HG03060 (cell line): Measurements from ENCODE around the gene PAX4.

Source experiments
- ATAC-seq: cut with Tn5 transposase; IDR thresholded peaks from one replicate; pipeline ENCODE4 v1.9.1; 2021; ENCODE audit warnings: low read depth, moderate number of reproducible peaks; ENCODE audit not compliant: unreplicated experiment

The PAX4 gene, protein sequence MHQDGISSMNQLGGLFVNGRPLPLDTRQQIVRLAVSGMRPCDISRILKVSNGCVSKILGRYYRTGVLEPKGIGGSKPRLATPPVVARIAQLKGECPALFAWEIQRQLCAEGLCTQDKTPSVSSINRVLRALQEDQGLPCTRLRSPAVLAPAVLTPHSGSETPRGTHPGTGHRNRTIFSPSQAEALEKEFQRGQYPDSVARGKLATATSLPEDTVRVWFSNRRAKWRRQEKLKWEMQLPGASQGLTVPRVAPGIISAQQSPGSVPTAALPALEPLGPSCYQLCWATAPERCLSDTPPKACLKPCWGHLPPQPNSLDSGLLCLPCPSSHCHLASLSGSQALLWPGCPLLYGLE

DNA sequence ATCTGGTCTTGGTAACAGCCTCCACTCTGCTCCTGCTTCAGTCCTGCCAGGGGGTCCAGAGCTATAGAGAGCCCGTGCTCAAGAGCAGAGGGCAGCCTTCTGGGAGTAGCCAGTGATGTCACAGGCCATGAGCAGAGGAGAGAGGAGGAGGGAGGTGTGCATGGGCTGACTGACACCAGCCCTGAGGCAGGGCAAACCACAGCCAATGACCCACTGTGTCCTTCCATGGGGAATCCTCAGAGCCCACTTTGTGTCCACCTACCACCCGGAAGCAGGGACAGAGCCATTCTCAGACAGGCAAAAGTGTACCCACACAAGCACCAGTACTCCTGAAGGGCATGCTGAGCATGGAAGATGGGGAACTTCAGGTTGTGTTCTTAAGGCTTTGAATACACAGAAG is at the start of gene PAX4:
TSS of gene PAX4 (minus strand) at position 101 of the 400 bp plus-strand sequence. CDS start 2,214 bp downstream, outside the sequence.
- no peak for ATAC-seq

DNA sequence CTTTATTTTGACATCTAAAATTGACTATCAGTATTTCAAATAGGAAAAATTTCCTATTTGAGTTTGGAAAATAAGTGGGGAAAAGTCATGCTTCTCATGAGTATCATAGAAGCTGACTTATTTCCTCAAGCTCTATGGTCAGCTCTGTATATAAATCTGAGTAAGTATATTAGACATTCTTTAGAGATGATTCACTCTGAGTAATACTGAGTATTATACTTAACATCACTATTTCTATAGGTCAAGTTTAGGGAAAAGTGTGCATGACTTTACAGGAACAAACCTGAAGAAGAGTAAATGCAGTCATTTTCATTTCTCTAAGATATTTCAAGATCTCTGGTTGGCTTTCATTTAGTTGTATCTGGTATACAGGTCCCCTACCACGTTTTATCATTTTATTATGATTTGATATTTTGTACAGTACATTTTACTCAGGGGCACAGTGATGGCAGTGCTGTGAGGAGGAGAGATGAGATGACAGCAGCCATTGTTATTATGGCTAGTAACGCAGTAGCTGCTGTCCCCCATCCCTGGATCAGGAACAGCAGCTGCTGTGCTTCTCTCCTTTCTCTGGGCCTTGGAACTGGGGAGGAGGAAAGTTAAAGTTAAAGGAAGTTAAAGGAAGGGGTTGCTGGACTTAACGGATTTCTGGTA is 49.2 kb upstream of the PAX4 start:
- no peak for ATAC-seq

DNA sequence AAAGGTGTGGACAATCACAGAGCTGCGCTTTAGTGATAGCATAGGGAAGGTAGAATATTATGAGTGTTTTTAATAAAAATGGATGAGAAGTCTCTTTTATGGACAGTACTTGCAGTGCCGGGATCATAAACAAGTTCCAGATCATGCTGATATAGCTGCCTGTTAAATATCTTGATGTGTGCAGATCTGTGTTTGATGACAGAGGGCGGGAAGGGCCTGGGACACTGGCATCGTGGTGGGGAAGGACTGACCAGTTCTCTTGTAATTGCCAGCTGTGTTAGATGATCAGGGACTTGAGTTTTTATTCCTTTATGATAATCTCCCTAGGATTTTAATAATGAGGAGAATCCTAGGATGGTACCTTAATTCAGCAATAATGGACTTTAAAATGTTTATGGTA is 48.7 kb upstream of the PAX4 start:
- no peak for ATAC-seq

DNA sequence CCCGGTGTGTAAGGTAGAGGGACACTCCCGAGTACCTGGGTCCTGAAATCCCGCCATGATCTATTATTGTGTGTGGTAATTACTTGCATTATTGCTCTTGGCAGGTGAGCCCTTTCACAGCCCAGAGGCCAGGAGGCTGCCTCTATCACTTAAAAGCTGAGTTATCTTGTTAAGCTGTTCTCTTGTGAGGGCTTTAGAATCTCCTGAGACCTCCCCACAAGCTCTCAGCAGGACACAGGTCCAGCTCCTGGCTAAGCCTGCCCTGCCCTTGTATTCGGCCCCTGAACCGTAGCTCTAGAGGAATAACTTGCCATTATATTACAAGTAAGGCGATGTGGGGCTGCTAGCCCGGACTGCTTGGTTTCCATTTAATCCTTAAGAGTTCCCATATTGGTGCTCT is 48.0 kb upstream of the PAX4 start:
- ATAC-seq, result no peak

DNA sequence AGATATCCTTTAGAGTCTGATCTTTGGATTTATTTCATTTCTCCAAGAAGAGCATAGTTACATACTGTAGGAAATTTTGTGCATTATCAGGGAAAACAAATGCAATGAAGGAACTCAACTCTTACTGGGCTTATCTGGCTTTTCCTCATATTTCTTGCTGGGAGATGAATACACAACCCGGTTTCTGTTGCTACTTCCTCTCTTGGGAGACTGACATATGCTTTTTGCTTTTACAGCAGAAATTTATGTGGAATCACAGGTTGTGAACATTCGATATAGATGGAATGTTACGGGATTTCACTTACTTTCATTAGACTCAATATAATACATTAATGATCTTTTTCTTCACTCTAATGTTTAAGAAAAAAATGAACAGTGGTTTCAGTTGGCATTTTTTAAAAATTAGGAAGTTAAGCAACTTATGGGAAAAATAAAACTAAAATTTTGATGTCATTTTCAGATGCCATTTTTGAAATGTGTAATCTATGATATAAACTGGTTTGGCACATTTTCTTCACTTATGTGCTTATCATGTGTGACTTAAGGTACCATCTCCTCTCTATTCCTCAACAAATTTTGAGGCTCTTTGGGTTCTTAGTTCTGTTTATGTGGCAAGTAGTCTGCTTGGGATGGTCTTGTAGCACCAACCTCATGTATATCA is 41.2 kb upstream of the PAX4 start:
- ATAC-seq, result no peak

DNA sequence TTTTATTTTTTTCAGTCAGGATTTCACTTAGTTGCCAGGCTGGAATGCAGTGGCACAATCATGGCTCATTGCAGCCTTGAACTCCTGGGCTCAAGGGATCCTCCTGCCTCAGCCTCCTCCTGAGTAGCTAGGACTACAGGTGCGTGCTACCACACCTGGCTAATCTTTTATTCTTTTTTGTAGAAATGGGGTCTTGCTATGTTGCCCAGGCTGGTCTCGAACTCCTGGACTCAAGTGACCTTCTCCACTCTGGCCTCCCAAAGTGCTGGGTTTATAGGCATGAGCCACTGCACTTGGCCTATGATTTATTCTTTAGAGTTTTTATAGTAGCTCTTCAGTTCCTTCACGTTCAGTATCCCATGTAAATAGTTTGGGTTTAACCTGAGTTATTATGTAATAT is 39.6 kb upstream of the PAX4 start:
- no peak for ATAC-seq

DNA sequence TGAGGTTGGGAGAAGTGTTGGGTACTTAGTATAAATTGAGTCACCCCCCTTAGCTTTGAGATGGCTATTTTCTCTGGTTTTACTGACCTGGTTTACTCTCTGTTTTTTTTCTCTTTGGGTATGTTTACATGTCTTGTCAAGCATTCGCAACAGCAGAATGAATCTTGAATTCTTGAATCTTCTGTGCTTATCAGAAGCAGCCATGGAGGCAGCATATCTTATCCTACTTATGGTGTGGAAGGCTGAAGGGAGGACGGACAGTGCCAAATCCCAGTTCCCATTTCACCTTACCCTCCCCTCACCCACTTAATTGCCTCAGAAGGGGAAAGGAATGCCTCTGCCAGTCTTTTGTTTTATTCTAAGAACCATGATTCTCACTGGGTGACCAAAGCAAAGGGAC is 37.8 kb upstream of the PAX4 start:
- no peak for ATAC-seq

DNA sequence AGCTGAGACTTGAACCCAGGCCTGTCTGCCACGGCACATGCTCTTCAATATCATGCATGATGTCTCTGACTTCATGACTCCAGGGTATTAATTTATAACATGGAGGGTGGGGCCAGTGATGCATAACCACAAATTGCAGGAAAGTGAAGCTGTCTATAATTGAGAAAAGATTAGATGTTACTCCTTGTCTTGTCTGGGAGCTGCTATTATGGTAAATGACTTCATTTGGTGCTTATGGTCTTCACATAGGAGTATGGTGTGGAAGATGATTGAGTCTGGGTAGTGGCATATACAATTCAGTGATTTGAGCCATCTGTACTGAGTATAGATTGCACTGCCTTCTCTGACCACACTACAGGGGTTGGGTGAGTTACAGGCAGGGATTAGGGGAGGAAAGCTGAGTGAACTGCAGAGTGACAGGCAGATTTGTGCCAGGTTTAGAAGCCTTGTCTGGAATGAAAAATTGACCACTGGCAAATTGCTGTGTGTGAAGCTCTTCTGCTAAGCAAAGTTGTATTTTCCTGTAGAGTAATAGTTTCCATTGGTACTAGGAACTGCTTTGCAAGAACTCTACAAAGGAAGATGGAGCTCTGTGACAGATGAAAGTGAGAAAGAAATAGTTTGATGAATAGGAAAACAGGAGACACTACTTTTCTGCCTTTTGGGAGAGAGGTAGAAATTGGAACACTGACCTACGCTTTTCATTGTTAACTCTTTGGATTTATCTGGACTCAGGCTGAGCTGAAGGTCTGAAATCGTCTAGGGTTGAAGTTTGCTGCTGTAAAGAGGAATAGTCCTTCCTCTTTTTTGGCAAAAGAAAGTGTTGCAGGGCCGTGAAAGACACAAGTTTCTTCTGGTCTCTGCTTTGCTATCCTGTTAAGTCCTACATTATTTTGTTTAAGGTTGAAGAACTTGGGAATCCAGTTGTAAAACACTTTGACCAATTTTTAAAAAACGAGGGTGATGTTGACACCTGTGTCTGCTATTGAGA is 36.8 kb upstream of the PAX4 start:
- ATAC-seq, result no peak

DNA sequence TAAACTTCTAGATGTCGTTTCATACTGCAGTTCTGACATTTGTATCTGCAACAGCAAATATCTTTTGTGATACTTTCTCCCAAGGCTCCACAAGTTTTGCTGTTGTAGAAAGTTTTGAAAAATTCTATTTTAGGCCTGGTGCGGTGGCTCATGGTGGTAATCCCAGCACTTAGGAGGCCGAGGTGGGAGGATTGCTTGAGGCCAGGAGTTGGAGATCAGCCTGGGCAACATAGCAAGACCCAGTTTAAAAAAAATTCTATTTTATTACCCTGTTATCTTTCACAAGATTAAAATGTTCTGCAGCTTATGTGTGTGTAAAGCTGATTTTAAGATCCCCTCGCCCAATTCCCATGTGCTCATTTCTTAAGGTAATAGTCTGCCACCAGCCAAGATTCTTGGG is 35.5 kb upstream of the PAX4 start:
- no peak for ATAC-seq

DNA sequence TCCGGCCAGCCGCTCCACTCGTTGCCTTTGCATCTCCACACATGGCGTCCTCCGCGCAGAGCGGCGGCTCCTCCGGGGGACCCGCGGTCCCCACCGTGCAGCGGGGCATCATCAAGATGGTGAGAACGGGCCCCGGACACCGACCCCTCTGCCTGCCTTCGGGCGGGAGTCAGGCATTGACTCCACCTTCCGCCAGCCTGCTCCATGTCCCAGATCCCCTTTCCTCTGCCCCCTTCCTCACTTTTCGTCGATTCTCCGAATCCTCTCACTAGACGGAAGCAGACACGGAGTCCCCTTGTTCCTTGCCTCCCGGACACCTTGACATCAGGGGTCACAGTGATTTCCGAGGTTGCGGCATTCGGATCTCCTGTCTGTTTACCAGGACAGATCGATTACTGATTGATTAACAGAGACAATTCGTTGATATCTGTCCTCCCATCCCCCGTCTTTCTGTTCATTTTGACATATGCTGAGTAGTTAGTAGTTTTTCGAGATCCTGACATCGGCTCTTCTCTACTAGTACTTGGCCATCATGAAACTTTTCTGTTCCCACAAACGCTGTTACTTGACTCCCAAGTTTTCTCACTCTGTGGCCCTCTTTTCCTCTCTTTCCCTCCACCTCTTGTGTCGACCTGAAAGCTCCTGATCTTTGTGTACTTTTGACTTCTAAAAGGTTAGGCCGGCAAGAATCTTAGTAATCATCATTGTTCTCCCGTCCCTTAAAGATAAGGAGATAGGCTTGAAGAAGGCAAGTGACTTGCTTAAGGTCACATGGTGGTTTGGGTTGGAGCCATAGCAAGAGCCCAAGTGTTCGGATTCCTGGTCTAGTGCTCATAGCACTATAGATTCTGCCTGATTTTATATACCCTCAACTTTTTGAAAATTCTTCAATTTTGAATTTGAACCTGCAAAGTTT is 34.6 kb upstream of the PAX4 start:
- ATAC-seq, result no peak

DNA sequence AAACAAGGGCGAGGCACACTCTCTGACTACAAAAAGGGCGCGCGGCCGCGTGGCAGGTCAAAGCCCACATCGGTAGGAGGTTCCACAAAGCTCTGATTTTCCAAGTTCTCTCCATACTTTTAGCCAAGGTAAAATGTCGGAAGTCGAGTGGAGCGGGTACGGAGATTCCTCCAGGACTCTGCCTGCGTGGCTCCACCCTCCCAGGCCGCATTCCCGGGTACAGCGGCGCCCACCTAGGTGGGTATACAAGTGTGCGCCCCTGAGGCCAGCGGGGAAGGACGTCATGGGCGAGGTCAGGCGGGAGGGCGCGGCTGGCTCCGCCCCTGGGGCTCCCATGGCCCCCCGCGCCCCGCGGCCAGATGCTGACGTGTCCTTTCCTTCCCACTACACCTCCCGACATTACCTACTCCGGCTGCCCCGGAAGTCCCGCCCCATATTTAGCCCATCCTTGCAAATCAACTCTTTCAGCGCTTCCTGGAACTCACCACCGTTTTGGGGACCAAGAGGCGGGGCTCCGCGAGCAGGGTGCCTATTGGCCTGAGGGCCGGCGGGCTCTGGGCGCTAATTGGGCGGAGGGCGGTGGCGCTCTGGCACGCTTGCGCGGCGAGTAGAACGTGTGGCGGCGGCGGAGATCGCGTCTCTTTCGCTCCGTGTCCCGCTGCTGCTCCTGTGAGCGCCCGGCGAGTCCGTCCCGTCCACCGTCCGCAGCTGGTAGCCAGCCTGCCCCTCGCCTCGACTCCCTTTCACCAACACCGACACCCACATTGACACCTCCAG is 33.8 kb upstream of the PAX4 start, which contains the start of gene SND1:
TSS of gene SND1 (plus strand) at position 639 of the 777 bp plus-strand sequence. CDS start 180 bp downstream, outside the sequence.
- peak; percentile 93 for ATAC-seq

DNA sequence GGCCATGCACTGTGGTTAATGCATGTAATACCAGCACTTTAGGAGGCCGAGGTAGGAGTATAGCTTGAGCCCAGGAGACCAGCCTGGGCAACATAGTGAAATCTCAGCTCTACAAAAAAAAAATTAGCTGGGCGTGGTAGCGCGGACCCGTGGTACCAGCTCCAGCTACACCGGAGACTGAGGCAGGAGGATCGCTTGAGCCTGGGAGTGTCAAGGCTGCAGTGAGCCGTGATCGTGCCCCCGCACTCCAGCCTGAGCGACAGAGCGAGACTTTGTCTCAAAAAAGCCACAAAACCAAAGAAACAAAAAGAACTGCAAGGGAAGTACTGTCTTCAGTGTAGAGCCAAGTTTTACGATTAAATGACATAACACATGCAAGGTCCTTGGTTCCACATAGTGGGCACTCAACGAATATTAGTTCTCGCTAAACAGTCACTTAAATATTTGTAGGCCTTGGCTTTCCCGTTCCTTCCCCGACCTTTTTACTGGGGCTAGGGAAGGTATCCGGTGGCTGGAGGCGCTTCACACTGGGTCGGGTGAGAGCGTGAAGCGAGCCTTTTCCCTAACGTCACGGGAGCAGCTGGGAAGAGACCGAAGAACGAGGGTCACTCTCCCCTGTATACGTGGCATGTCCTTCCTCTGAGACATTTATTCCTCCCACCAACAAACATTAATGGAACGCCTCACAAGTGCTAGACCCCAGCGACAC is 33.1 kb upstream of the PAX4 start:
- no peak for ATAC-seq

DNA sequence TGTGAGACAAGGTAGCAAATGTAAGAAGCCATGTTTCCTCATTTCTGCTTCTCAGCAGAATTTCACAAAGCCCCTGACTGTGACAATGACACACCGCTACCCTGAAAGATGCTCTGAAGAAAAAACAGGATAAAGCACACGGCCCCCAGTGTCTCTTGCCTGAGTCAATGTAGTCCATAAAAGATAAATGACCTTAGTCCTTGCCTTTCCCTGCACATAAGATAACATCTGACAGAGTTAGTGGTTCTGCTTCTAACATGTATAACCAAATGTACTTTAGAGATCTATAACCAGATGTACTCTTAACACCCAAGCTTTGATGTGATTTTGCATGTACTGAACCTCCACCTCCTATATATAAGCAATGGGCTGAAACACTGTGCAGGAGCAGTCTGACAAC is 31.0 kb upstream of the PAX4 start:
- ATAC-seq, result no peak

DNA sequence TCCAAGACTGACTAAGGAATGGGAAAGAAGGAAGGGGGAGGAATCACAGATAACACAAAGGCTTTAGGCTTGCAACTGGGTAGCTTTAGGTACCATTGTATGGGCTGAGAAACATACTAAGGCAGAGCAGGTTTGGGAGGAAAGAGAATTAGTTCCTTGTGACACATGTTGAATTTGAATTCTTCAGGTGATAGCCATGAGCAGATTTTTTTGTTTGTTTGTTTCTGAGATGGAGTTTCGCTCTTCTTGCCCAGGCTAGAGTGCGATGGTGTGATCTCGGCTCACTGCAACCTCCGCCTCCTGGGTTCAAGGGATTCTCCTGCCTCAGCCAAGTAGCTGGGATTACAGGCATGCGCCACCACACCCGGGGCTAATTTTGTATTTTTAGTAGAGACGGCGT is 29.7 kb upstream of the PAX4 start:
- no peak for ATAC-seq

DNA sequence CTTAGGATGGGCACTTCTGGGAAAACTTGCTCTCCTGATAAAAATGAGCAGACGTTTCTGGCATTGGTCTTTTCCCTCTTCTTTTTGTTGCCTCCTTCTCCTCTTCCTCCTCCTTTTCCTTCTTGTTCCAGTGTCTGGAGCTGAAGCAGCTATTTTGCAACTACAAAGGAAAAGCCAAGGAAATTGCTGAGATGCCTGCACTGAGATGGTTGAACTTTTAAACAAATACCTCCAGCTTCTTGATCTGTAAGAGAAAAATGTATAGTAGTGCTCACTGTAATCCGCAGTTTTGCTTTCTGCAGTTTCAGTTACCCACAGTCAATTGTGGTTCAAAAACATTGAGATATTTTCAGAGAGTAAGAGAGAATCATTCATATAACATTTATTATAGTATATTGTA is 26.5 kb upstream of the PAX4 start:
- no peak for ATAC-seq

DNA sequence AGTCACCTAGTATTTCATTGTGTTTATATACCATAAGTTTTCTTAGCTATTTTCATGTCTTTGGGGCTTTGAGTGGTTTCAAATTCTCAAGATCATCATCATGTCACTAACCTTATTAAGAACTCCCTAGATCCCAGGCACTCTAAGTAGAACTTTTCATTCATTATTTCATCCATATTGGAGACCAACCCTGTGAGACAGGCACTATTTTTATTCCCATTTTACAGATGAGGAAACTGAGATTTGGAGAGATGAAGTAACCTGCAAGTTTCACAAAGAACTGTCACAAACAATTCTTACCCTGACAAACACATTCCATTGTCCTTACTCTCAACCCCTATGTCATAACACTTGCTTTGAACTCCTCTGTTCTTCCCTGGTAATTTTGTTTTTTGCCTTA is 20.3 kb upstream of the PAX4 start:
- ATAC-seq, result no peak

DNA sequence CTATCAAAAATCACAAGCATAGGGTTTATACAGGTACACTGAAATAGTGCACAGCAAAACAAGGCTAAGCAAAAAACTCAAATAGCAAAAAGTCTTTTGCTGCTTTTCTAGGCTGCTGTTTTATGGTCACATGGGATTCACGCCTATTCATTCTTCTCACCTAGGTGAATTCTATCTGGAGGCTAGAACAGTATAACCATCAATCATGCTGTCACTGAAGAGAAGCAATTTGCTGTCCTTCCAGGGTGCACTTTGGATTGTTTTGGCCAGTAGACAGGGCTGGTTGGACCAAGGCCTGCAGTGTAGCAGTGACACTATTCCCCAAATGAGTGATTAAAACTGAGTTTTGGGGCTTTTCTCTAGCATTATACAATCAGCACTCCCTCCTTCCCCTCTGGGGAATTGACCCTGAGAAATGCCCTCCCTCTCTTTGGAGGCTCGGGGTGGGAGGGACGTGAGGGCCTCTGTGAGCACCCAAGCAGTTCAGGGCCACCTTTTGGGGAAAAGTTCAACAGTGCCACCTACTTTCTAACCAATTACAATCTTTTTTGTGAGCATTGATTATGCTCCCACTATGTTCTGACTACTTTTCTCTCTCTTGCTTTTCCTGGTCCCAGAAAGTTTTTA is 17.8 kb upstream of the PAX4 start:
- ATAC-seq, result no peak
